Measurements from ENCODE around the gene AP1G2. TPM values are rescaled to one million over a fixed set of nuclear protein-coding genes. Genes with fewer than 3 reads are reported as not detected.

AP1G2 gene
- polyA plus RNA-seq, 1 donor (not counting 4 experiments of a cell fraction or from before 2014, with no cell fraction given), result 119 TPM

GRCh38 chr14:23601424-23601823, 33.8 kb upstream of the AP1G2 start:
- DNase-seq (ENCODE audit: low read depth, low spot score), result no peak
- Histone ChIP-seq H3K27me3 (ENCODE audit: control insufficient read depth, extremely low read depth, insufficient read depth, low read length) (no peaks in the 10 kb centered on the region), H3K36me3 (ENCODE audit: control insufficient read depth in 2 of 2, extremely low read depth in 1 of 2, insufficient read depth in 2 of 2, low read length in 2 of 2) (no peaks in the 10 kb centered on the region), H2AFZ (ENCODE audit: control insufficient read depth, low read length) (no peak overlapping the region), H3K9me1 (ENCODE audit: control insufficient read depth, extremely low read depth, insufficient read depth, low read length) (no peaks in the 10 kb centered on the region), H3K4me3 (ENCODE audit: control insufficient read depth in 2 of 3, extremely low read depth in 1 of 3, insufficient read depth in 2 of 3, low read depth in 1 of 3, low read length in 3 of 3) (no peak overlapping the region), H3K4me1 (ENCODE audit: control insufficient read depth, extremely low read depth, insufficient read depth, low read length) (no peaks in the 10 kb centered on the region), H3K4me2 (ENCODE audit: control insufficient read depth, extremely low read depth, insufficient read depth, low read depth, low read length) (no peak overlapping the region), H3K27ac (ENCODE audit: control insufficient read depth, insufficient read depth, low read length) (no peak overlapping the region), H3K9ac (ENCODE audit: control insufficient read depth, extremely low read depth, insufficient read depth, low read length) (no peak overlapping the region), H4K20me1 (ENCODE audit: control insufficient read depth, extremely low read depth, insufficient read depth, low read length) (no peaks in the 10 kb centered on the region), H3K9me3 (ENCODE audit: control insufficient read depth, low read depth, low read length) (no peaks in the 10 kb centered on the region), H3K79me2 (ENCODE audit: control insufficient read depth, insufficient read depth, low read length) (no peaks in the 10 kb centered on the region)
- dilution Hi-C loops (cut with MboI; ENCODE audit: extremely low pct_ligation_motif_present, low sequenced_read_pairs), result no loop called here
- TF ChIP-seq EZH2 (IDR thresholded peaks at IDR 0.05; ENCODE audit: low read length) (no peak), CTCF (optimal IDR thresholded peaks at IDR 0.05 in 1 of 3, IDR thresholded peaks at IDR 0.05 in 1 of 3, conservative IDR thresholded peaks at IDR 0.05 in 1 of 3; ENCODE audit: extremely low read depth in 1 of 3, insufficient read depth in 2 of 3, low read length in 3 of 3) (no peak)
- FAIRE-seq, result no peak

- Histone ChIP-seq H3K4me2 (ENCODE audit: control insufficient read depth, extremely low read depth, insufficient read depth, low read depth, low read length) (no peak overlapping the region), H3K9ac (ENCODE audit: control insufficient read depth, extremely low read depth, insufficient read depth, low read length) (no peak overlapping the region), H3K4me3 (ENCODE audit: control insufficient read depth in 2 of 3, extremely low read depth in 1 of 3, insufficient read depth in 2 of 3, low read depth in 1 of 3, low read length in 3 of 3) (no peak overlapping the region), H3K27ac (ENCODE audit: control insufficient read depth, insufficient read depth, low read length) (no peak overlapping the region), H3K36me3 (ENCODE audit: control insufficient read depth in 2 of 2, extremely low read depth in 1 of 2, insufficient read depth in 2 of 2, low read length in 2 of 2) (no peaks in the 10 kb centered on the region), H3K4me1 (ENCODE audit: control insufficient read depth, extremely low read depth, insufficient read depth, low read length) (no peaks in the 10 kb centered on the region), H3K27me3 (ENCODE audit: control insufficient read depth, extremely low read depth, insufficient read depth, low read length) (no peaks in the 10 kb centered on the region), H3K9me1 (ENCODE audit: control insufficient read depth, extremely low read depth, insufficient read depth, low read length) (no peaks in the 10 kb centered on the region), H3K79me2 (ENCODE audit: control insufficient read depth, insufficient read depth, low read length) (no peaks in the 10 kb centered on the region), H2AFZ (ENCODE audit: control insufficient read depth, low read length) (no peak overlapping the region), H4K20me1 (ENCODE audit: control insufficient read depth, extremely low read depth, insufficient read depth, low read length) (no peaks in the 10 kb centered on the region), H3K9me3 (ENCODE audit: control insufficient read depth, low read depth, low read length) (no peaks in the 10 kb centered on the region)
- FAIRE-seq, result no peak
- TF ChIP-seq CTCF (optimal IDR thresholded peaks at IDR 0.05 in 1 of 3, IDR thresholded peaks at IDR 0.05 in 1 of 3, conservative IDR thresholded peaks at IDR 0.05 in 1 of 3; ENCODE audit: extremely low read depth in 1 of 3, insufficient read depth in 2 of 3, low read length in 3 of 3) (no peak), EZH2 (IDR thresholded peaks at IDR 0.05; ENCODE audit: low read length) (no peak)
- no peak for DNase-seq (ENCODE audit: low read depth, low spot score)
- dilution Hi-C loops (cut with MboI; ENCODE audit: extremely low pct_ligation_motif_present, low sequenced_read_pairs), result no loop called here
Measured at GRCh38 chr14:23600806-23601205, 33.2 kb upstream of the AP1G2 start.

All from keratinocyte (primary cell).